ENCODE measurements around the gene CSN2. TPM values are rescaled to one million over a fixed set of nuclear protein-coding genes. Genes with fewer than 3 reads are reported as not detected.

The CSN2 gene
- total RNA-seq, 1 donor from 2014 or later: not detected

Other genes starting within 250 kb of the CSN2 start
- gene SULT1B1, start 205.1 kb downstream of the CSN2 start, total RNA-seq: 1.3 TPM
- 0.52 TPM for gene SULT1E1, start 105.6 kb downstream of the CSN2 start, total RNA-seq
- gene CSN1S1, start 34.7 kb downstream of the CSN2 start, total RNA-seq: not detected
- gene STATH, start 30.2 kb upstream of the CSN2 start, total RNA-seq: not detected
- gene HTN3, start 62.7 kb upstream of the CSN2 start, total RNA-seq: not detected
- gene HTN1, start 84.7 kb upstream of the CSN2 start, total RNA-seq: not detected
- not detected for gene PRR27, start 188.5 kb upstream of the CSN2 start, total RNA-seq
- not detected for gene ODAM, start 230.0 kb upstream of the CSN2 start, total RNA-seq

Data from esophagus mucosa (tissue), 1 donor.